HTR-8/SVneo (cell line): ENCODE measurements around the gene TRAPPC12.
"Not testable (repeated sequence)": the region's sequence is repeated elsewhere in the genome, so short reads cannot be mapped to it uniquely, and the experiment has no call there.

Experiments
- DNase-seq: peaks from one replicate; pipeline ENCODE4 v3.0.0; 2011; ENCODE audit warnings: low spot score, mixed read lengths; ENCODE audit not compliant: insufficient read length
- FAIRE-seq: peaks from 2 replicates; lab custom pipeline; 2011; peaks lifted over from hg19 to GRCh38; lab: Jason Lieb, UNC

The TRAPPC12 gene

GRCh38 chr2:3379647-3380534 lies at the start of gene TRAPPC12:
TRAPPC12 (plus strand) TSS chr2:3379694; CDS start chr2:3387624, 7,930 bp downstream.
- DNase-seq (peak; percentile 91), FAIRE-seq (peak; percentile 89)

GRCh38 chr2:3332133-3332532 lies 47.4 kb upstream of the TRAPPC12 start:
- no peak for DNase-seq
- no peak for FAIRE-seq

GRCh38 chr2:3334392-3335345 lies 44.8 kb upstream of the TRAPPC12 start:
- FAIRE-seq (peak; percentile 38), DNase-seq (no peak)

GRCh38 chr2:3336844-3337243 lies 42.6 kb upstream of the TRAPPC12 start:
- no peak for FAIRE-seq
- no peak for DNase-seq

- FAIRE-seq, result no peak
- no peak for DNase-seq
Observed at GRCh38 chr2:3338340-3338739, 41.2 kb upstream of the TRAPPC12 start.

GRCh38 chr2:3340144-3340543 lies 39.4 kb upstream of the TRAPPC12 start:
- DNase-seq, result no peak
- FAIRE-seq, result no peak

GRCh38 chr2:3341336-3341735 lies 38.2 kb upstream of the TRAPPC12 start:
- DNase-seq, result no peak
- peak; percentile 91 for FAIRE-seq

- FAIRE-seq, result no peak
- DNase-seq, result no peak
Observed at GRCh38 chr2:3342324-3342723, 37.2 kb upstream of the TRAPPC12 start.

GRCh38 chr2:3343012-3343411 lies 36.5 kb upstream of the TRAPPC12 start:
- no peak for DNase-seq
- no peak for FAIRE-seq

GRCh38 chr2:3344897-3345296 lies 34.6 kb upstream of the TRAPPC12 start:
- no peak for DNase-seq
- FAIRE-seq, result no peak

- FAIRE-seq (no peak), DNase-seq (no peak)
Observed at GRCh38 chr2:3345621-3346020, 33.9 kb upstream of the TRAPPC12 start.

GRCh38 chr2:3348767-3349166 lies 30.7 kb upstream of the TRAPPC12 start:
- FAIRE-seq, result no peak
- no peak for DNase-seq

GRCh38 chr2:3349211-3349693 lies 30.2 kb upstream of the TRAPPC12 start:
- no peak for FAIRE-seq
- DNase-seq, result no peak

- DNase-seq (no peak), FAIRE-seq (no peak)
Observed at GRCh38 chr2:3354986-3355385, 24.5 kb upstream of the TRAPPC12 start.

- no peak for FAIRE-seq
- DNase-seq, result no peak
Observed at GRCh38 chr2:3355951-3356569, 23.4 kb upstream of the TRAPPC12 start.

GRCh38 chr2:3356799-3357198 lies 22.7 kb upstream of the TRAPPC12 start:
- no peak for DNase-seq
- no peak for FAIRE-seq

- FAIRE-seq, DNase-seq: not testable (repeated sequence)
Observed at GRCh38 chr2:3357446-3357845, 22.0 kb upstream of the TRAPPC12 start.

GRCh38 chr2:3357926-3358325 lies 21.6 kb upstream of the TRAPPC12 start:
- DNase-seq (no peak), FAIRE-seq (no peak)

GRCh38 chr2:3361518-3362389 lies 17.7 kb upstream of the TRAPPC12 start:
- no peak for DNase-seq
- FAIRE-seq, result no peak
